SK-N-SH (cell line): Measurements from ENCODE around the gene SPAAR.
"Not testable (repeated sequence)": the region's sequence is repeated elsewhere in the genome, so short reads cannot be mapped to it uniquely, and the experiment has no call there.

ENCODE experiments used
- CTCF ChIP-seq: fragments of 200-600 bp; sonication (generic); IDR thresholded peaks from 2 replicates; pipeline ENCODE4 v1.6.1; 2017; ENCODE audit warnings: antibody characterized with exemption, mild to moderate bottlenecking, moderate library complexity
- FOXM1 ChIP-seq: IDR thresholded peaks from 2 replicates; pipeline ENCODE4 v1.4.0; 2012; ENCODE audit warnings: low read depth, mild to moderate bottlenecking
- GABPA ChIP-seq: IDR thresholded peaks from 2 replicates; pipeline ENCODE4 v1.4.0; 2012; ENCODE audit warnings: low read depth, mild to moderate bottlenecking
- GATA2 ChIP-seq: sonication (generic); formaldehyde crosslinking; IDR thresholded peaks from 2 replicates; pipeline ENCODE4 v1.5.0; 2020; ENCODE audit warnings: mild to moderate bottlenecking, missing genetic modification reagents
- JUND ChIP-seq: IDR thresholded peaks from 2 replicates; pipeline ENCODE4 v1.4.0; 2012
- TAF1 ChIP-seq: IDR thresholded peaks from 2 replicates; pipeline ENCODE4 v1.6.1; 2012; ENCODE audit warnings: low read depth, mild to moderate bottlenecking, low read length, moderate library complexity, borderline replicate concordance
- USF2 ChIP-seq: fragments of 150-350 bp; IDR thresholded peaks from 2 replicates; pipeline ENCODE4 v1.6.1; 2017; ENCODE audit warnings: antibody characterized with exemption, low read length, low read depth, borderline replicate concordance
- YY1 ChIP-seq: IDR thresholded peaks from 2 replicates; pipeline ENCODE4 v1.4.0; 2012; ENCODE audit warnings: low read depth, mild to moderate bottlenecking

GRCh38 chr9:35897376-35898099 lies 11.8 kb upstream of the SPAAR start:
- not testable (repeated sequence) for TF ChIP-seq FOXM1, CTCF, USF2, YY1, JUND, GATA2, TAF1, GABPA
